ENCODE data around the gene PUDP.

DNA sequence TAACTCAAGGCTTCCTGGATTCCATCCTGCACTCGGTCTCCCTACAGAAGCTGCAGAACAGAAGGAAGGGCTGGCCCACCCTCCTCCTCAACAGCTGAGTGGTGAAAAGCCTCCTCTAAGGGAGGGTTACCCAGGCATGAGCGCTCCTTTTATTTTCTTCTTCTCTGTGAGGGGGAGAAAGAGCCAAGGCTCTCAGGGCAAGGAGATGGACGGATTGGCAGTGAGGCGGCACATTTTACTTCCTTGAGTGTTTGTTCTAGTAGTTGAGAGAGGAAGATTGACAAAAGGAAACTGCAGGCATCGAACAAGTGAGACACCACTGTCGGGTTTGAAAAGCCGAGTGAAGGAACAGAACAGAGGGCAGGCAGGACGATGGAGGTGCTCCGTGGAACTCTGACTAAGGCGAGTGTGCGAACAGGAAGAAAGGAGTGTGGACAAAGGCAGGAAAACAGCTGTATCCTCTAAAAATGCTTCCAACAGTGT lies 38.9 kb downstream of the PUDP start:
- TF ChIP-seq, protein P1, sequence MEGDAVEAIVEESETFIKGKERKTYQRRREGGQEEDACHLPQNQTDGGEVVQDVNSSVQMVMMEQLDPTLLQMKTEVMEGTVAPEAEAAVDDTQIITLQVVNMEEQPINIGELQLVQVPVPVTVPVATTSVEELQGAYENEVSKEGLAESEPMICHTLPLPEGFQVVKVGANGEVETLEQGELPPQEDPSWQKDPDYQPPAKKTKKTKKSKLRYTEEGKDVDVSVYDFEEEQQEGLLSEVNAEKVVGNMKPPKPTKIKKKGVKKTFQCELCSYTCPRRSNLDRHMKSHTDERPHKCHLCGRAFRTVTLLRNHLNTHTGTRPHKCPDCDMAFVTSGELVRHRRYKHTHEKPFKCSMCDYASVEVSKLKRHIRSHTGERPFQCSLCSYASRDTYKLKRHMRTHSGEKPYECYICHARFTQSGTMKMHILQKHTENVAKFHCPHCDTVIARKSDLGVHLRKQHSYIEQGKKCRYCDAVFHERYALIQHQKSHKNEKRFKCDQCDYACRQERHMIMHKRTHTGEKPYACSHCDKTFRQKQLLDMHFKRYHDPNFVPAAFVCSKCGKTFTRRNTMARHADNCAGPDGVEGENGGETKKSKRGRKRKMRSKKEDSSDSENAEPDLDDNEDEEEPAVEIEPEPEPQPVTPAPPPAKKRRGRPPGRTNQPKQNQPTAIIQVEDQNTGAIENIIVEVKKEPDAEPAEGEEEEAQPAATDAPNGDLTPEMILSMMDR (IDR thresholded peaks at IDR 0.05), result no peak
- TF ChIP-seq POLR2AphosphoS5 (IDR thresholded peaks at IDR 0.05; ENCODE audit: insufficient read depth in 1 of 2, low read depth in 1 of 2) (no peak), POLR2A (IDR thresholded peaks at IDR 0.05) (no peak)
